ENCODE measurements around the gene PIANP.
"Not testable (repeated sequence)": the region's sequence is repeated elsewhere in the genome, so short reads cannot be mapped to it uniquely, and the experiment has no call there.

PIANP gene, protein sequence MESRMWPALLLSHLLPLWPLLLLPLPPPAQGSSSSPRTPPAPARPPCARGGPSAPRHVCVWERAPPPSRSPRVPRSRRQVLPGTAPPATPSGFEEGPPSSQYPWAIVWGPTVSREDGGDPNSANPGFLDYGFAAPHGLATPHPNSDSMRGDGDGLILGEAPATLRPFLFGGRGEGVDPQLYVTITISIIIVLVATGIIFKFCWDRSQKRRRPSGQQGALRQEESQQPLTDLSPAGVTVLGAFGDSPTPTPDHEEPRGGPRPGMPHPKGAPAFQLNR

DNA sequence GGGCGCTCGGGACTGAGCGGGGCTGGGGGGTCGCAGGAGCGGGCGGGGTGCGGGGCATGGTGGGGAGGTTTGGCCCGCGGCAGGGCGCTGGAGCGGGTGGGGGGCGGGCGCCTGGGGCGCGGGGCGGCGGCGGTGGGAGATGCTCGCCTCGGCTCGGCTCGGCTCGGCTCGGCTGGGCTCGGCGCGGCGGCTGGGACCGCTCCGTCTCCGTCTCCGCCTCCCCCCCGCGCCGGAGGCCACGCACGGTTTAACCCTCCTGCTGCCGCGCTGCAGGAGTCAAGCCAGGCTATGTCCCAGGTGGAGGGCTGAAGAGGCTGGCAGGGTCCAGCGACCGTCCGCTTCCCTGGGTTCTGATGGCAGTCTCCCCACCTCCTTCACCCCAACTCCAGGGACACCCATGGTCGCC, at the start of gene PIANP:
PIANP (minus strand) TSS at position 170 of the 406 bp plus-strand sequence. CDS start 2,754 bp downstream, outside the sequence.
- DNase-seq = no peak

DNA sequence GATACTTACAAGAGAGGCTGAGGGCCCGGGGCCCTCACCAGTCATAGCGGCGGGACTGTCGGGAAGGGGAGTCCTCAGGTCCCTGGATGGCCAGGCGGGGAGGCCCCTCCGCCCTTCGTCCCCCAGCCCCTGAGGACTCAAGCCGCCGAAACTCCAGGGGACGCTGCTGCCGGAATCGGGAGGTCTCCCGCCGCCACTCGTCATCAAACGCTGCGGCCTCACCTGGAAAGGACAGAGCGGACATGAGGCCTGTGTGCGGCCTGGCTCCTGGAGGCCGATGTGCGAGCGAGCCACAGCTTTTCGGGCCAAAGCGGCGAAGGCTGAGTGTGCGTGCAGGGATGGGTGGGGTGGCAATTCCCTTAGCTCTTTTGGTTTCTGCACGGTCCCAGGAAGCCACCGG, 48.1 kb upstream of the PIANP start:
- DNase-seq = no peak

DNA sequence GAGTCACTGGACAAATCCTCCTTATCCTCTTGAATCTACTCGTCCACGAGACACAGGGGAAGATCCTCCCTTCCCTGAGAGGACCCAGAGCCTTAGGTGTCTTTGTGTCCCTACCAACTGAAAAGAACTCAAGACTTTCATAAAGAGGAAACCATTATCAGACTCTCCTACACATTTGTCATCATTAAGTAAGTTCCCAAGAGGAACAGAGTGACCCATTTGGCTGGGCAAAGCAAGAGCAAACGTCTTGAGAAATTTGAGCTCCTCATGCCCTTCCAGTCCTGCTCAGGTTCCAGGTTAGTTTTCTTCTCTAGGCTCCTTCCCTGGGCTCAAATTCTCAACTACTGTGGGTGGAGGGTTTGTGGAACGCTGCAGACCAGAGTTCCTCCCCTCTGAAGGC, 46.6 kb upstream of the PIANP start:
- DNase-seq = no peak

DNA sequence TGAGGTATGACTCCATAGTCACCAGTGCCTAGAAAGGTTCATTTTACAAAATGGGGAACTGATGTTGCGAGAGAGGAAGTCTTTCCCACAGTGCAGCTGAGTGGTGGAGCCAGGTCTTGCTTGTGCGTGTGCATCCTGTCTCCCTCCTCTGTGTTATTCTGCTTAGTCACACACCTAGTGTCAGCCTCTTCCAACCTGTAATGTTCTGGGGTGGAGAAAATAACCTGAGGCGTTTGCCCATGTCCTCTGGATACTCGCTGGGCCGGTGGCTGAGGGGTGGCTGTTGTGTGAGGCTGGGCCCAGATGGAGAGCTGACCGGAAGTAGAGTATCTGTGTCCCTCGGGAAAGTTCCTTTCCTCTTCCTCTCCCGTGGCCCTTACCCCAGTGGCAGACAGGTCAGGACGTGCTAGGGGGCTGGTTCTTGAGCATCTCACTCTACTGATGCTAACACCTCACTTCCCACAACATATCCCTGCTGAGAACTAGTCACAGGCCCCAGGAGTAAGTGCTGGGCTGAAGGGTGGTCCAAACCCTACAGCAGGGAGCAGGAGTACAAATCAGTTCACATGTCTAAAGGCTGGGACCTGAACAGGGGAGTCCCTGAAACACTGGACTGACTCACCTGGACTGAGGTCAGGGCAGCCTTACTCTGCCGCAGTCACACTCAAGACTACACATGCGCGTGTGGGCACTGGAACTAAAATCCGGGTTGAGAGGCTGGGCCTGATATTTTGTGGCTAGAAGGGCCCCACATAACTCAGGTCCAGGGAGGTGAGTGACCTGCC, 45.3 kb upstream of the PIANP start:
- no peak for DNase-seq

DNA sequence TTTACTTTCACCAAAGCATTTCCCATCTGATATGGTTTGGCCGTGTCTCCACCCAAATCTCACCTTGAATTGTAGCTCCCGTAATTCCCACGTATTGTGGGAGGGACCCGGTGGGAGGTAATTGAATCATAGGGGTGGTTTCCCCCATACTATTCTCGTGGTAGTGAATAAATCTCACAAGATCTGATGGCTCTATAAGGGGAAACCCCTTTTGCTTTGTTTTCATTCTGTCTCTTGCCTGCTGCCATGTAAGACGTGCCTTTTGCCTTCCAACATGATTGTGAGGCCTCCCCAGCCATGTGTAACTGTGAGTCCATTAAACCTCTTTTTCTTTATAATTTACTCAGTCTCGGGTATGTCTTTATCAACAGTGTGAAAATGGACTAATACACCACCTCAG, 42.7 kb upstream of the PIANP start:
- DNase-seq = not testable (repeated sequence)

DNA sequence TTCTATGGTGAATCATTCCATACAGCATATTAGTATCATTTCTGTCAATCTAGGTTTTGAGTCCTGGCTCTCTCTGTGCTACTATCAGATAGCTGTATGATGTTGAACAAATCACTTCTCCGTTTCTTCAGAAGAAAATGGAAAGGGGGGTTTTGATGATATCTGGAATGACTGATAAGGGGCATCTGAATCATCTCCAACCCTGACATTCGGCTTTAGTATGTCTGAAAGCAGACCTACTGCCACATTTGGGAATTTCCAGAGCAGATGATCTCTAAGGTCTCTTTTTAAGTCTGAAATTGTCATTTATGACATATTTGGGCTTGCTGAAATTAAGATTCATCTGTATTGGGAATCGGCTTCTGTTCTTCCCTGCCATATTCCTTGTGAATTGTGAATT, 42.2 kb upstream of the PIANP start:
- DNase-seq = no peak

DNA sequence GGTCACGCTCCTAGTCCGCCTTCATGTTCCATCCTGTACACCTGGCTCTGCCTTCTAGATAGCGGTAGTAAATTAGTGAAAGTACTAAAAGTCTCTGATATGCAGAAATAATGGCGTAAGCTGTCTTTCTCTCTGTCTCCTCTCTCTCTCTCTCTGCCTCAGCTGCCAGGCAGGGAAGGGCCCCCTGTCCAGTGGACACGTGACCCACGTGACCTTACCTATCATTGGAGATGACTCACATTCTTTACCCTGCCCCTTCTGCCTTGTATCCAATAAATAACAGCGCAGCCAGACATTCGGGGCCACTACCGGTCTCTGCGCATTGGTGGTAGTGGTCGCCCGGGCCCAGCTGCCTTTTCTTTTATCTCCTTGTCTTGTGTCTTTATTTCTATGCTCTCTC, 41.5 kb upstream of the PIANP start:
- not testable (repeated sequence) for DNase-seq

DNA sequence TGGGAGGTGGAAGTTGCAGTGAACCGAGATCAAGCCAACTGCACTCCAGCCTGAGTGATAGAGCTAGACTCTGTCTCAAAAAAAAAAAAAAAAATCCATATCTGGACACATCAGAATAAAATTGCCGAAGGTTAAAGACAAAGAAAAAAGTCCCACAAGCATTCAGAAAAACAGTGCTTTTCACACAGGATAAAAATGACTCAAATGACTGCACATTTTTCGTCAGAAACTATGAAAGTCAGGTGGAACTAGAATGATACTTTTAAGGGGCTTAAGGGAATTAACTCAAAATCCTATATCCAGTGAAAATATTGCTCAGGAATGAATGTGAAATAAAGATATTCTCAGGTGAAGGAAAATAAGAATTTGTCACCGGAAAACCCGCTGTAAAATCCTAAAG, 36.1 kb upstream of the PIANP start:
- no peak for DNase-seq

DNA sequence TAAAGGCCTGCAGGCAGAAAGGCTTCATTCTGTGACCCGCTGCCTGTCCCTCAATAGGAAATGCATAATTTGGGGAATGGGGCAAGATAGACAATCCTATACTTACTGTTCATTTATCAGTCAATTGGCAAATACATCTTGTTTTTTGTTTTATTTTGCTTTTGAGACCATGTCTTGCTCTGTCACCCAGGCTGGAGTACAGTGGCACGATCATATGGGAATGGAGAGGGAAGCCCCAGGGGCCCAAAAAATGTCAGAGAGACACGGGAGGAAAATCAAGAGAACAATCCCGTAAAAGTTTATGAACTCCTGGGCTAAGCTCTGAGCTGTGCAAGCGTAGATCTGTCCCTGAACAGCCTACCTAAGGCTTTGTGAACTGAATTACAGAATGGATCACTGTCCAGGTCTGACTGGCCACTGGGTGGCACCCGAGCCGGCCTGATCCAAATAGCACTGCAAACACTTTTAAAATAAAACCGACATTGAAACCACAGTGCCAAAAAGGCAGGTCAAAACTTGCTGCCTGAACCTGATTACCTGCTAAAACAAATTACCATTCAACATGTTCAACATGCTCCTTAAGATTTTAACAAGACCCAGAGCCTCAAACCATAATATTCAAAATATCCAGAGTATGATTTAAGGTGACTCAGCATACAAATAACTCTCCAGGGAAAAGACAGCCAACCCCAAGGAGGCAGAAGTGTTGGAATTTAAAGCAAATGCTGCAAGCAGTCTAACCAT, 35.0 kb upstream of the PIANP start:
- peak; percentile 35 for DNase-seq

DNA sequence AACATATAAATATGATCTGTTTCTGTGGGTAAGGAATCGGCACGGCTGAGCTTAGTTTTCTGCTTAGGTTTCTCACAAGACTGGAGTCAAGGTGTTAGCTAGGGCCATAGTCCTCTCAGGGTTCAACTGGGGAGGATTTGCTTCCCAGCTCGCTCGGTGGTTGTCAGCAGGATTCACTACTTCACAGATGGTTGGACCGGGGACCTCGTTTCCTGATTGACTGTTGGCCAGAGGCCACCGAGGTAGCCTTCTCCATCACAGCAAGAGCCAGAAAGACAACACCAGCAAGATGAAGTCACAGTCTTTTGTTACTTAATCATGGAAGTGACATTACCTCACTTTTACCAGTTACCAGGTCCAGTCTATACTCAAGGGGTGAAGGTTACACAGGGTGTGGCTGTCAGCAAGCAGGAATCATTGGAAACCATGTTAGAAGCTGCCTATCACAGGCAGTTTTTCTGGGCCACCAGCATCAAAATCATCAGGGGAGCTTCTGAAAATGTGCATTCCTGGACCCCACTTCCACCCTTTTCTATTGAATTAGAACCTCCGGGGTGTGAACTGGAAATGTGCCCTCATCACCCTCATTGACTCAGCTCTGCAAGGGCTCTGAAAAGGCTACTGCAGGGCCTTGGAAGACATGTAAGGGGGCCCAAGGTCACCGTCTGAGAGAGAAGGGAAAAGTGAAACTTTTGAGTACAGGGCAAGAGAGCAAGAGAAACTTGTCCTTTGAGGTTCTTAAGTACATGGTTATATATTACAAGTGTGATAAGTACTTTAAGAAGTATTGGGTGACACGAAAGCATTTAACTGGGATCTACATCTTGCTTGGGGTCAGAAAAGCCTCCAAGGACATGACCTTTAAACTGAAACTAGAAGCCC, 34.1 kb upstream of the PIANP start:
- DNase-seq = no peak

DNA sequence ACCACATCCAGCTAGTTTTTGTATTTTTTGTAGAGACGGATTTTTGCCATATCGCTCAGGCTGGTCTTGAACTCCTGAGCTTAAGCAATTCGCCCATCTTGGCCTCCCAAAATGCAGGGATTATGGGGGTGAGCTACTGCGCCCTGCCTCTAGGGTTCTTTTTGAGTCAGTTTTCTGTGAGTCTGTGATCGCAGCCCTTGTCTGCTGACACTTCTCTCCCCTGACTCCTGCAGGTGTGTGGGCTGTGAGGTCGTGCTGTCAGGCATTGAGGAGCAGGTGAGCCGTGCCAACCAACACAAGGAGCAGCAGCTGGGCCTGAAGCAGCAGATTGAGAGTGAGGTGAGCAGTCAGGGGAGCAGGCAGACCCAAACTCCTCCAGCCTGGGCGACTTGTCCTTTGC, 29.6 kb upstream of the PIANP start:
- DNase-seq = no peak

DNA sequence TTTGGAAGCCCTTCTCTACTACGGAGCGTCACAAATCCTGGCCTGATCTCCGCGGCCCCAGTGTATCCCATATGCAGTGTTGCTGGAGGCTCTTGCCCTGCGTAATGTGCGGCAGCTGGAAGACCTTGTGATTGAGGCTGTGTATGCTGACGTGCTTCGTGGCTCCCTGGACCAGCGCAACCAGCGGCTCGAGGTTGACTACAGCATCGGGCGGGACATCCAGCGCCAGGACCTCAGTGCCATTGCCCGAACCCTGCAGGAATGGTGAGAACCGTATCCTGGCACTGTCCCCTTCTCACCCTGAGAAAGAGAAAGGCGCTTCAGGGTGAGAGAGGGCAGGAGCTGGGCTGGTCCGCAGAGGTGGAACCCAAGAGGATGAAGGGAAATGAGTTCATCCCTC, 28.6 kb upstream of the PIANP start:
- DNase-seq = no peak

DNA sequence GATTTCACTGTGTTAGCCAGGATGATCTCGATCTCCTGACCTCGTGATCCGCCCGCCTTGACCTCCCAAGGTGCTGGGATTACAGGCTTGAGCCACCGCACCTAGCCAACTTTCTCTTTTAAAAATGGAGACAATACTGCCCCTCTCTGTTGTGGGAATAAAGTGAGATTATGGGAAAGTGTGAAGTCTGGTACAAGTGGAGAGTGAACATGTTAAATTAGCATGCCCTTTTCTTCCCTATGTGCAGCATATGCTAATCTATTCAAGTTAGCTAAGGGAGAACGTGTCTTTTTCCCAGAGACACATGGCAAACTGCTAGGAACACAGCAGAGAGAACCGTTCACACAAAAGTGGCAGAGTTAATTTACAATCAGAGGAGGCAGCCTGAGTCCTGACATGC, 24.7 kb upstream of the PIANP start:
- no peak for DNase-seq

DNA sequence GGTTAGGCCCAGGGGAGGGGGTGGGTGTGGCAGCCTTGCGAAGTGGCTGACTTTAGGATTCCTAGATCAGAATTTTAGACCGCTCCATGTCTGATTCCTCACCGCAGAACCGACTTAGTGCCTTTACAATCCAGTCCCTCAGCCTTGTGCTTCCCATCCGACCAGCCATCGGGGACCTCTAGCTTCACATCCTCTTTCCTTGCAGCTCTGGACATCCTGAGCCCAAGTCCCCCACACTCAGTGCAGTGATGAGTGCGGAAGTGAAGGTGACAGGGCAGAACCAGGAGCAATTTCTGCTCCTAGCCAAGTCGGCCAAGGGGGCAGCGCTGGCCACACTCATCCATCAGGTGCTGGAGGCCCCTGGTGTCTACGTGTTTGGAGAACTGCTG, 23.8 kb upstream of the PIANP start:
- no peak for DNase-seq

DNA sequence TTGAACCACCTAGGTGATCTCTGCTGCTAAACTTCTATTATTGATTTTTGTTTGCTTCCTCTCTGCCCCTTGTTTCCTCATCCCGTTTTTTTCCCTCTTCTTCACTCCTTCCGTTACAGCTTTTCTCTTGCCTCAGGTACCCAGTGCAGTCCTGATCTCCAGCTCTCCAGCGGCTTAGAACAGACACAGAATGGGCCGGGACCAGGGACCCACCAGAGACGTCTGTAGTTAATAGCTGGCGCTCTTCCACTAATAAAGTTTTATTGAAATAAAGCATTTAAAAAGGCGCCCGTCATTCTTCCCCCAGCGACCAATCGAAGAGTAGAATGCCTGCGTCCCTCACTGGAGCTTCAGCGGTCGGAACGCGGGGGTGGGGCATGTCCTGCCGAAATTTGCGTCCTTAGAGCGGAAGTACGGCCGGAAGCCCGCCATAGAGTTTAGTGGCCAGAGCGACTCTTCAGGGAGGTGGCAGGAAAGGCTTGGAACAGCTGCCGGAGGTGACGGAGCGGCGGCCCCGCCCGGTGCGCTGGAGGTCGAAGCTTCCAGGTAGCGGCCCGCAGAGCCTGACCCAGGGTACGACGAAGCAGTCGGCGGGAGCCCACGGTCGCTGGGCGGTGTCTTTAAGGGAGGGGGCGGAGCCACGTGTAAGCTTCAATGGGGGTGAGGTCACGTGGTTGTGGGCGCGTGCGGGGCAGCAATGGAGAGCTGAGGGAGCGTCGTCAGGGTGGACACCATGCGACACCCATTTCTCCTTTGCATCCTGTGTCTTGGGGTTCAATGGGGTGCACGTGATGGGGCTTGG, 23.2 kb upstream of the PIANP start, which contains the start of gene COPS7A:
COPS7A (plus strand) TSS at position 440 of the 802 bp plus-strand sequence. CDS start 611 bp downstream, outside the sequence.
- DNase-seq = peak; percentile 95

DNA sequence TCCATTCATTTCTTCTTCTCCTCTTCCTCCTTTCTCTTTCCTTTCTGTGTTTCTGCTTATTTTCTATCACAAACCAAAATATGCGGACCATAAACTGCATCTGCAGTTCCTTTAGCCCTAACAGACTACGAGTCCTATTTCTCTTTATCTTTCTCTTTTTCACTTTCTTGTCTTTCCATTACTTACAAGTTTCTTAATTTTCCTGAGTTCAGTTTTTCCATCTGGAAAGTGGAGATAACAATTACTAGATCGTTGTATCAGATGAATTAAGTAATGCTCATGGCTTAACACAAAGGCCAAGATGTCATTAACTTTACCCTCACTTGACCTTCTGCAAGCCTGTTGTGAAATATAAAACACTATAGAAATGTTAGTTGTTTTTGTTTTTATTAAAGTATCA, 22.2 kb upstream of the PIANP start:
- no peak for DNase-seq

DNA sequence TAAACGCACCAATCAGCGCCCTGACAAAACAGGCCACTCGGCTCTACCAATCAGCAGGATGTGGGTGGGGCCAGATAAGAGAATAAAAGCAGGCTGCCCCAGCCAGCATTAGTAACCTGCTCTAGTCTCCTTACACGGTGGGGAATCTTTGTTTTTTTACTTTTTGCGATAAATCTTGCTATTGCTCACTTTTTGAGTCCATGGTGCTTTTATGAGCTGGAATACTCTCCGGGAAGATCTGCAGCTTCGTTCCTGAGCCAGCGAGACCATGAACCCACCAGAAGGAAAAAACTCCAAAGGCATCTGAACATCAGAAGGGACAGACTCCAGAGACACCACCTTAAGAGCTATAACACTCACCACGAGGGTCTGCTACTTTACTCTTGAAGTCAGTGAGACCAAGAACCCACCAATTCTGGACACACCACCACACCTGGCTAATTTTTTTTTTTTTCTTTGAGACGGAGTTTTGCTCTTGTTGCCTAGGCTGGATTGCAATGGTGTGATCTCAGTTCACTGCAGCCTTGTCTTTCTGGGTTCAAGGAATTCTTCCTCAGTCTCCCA, 16.3 kb upstream of the PIANP start:
- no peak for DNase-seq

DNA sequence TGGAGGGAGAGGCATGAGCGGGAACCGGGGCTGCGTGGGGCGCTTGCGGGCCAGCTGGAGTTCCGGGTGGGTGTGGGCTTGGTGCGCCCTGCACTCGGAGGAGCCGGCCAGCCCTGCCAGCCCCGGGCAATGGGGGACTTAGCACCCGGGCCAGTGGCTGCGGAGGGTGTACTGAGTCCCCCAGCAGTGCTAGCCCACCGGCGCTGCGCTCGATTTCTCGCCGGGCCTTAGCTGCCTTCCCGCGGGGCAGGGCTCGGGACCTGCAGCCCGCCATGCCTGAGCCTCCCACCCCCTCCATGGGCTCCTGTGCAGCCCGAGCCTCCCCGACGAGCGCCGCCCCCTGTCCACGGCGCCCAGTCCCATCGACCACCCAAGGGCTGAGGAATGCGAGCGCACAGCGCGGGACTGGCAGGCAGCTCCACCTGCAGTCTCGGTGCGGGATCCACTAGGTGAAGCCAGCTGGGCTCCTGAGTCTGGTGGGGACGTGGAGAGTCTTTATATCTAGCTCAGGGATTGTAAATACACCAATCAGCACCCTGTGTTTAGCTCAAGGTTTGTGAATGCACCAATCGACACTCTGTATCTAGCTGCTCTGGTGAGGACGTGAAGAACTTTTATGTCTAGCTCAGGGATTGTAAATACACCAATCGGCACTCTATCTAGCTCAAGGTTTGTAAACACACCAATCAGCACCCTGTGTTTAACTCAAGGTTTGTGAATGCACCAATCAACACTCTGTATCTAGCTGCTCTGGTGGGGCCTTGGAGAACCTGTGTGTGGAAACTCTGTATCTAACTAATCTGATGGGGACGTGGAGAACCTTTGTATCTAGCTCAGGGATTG, 15.6 kb upstream of the PIANP start:
- not testable (repeated sequence) for DNase-seq

DNA sequence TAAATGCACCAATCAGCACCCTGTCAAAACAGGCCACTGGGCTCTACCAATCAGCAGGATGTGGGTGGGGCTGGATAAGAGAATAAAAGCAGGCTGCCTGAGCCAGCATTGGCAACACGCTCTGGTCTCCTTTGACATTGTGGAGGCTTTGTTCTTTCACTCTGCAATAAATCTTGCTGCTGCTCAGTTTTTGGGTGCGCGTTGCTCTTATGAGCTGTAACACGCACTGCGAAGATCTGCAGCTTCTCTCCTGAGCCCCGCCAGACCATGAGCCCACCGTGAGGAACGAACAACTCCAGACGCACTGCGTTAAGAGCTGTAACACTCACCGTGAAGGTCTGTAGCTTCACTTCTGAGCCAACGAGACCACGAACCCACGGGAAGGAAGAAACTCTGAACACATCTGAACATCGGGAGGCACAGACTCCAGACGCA, 8.4 kb upstream of the PIANP start:
- DNase-seq = no peak

DNA sequence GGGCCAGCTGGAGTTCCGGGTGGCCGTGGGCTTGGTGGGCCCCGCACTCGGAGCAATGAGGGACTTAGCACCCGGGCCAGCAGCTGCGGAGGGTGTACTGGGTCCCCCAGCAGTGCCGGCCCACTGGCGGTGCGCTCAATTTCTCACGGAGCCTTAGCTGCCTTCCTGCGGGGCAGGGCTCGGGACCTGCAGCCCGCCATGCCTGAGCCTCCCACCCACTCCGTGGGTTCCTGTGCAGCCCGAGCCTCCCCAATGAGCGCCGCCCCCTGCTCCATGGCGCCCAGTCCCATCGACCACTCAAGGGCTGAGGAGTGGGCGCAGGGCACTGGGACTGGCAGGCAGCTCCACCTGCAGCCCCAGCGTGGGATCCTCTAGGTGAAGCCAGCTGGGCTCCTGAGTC, 7.7 kb upstream of the PIANP start:
- not testable (repeated sequence) for DNase-seq
